Heart left ventricle (tissue), 16 donors: ENCODE data around the gene HGF. TPM values are rescaled to one million over a fixed set of nuclear protein-coding genes. Genes with fewer than 3 reads are reported as not detected.

ENCODE experiments used
- ATAC-seq, 4 donors: fragments of 200-7000 bp; cut with Tn5 transposase; one replicate each; pipeline ENCODE4 v1.9.1; 2020 to 2022; ENCODE audit warnings: moderate library complexity in 4 of 4, mild to moderate bottlenecking in 3 of 4, moderate number of reproducible peaks in 1 of 4
- DNase-seq, 5 donors: peaks; one replicate each; pipeline ENCODE4 v3.0.0-alpha.2; 2020
- H3K27ac ChIP-seq, 12 donors: fragments of 200-600 bp; sonication (generic) in 4 of 12; one replicate each; pipeline versions ENCODE4 v1.5.0 to v1.8.0; 2016 to 2022; ENCODE audit warnings: mild to moderate bottlenecking in 2 of 12
- H3K27me3 ChIP-seq, 9 donors: fragments of 200-600 bp; sonication (generic) in 2 of 9; one replicate each; pipeline versions ENCODE4 v1.5.1 to v1.8.0; 2016 to 2022; ENCODE audit warnings: mild to moderate bottlenecking in 3 of 9
- H3K36me3 ChIP-seq, 9 donors: fragments of 200-600 bp; sonication (generic) in 2 of 9; one replicate each; pipeline versions ENCODE4 v1.5.0 to v1.8.0; 2018 to 2022; ENCODE audit warnings: mild to moderate bottlenecking in 2 of 9
- H3K4me1 ChIP-seq, 12 donors: fragments of 200-600 bp; sonication (generic) in 4 of 12; one replicate each; pipeline versions ENCODE4 v1.5.0 to v1.8.0; 2016 to 2022; ENCODE audit warnings: mild to moderate bottlenecking in 3 of 12
- H3K4me3 ChIP-seq, 12 donors: fragments of 200-600 bp; sonication (generic) in 4 of 12; one replicate each; pipeline versions ENCODE4 v1.5.0 to v1.8.0; 2017 to 2022; ENCODE audit warnings: mild to moderate bottlenecking in 9 of 12, moderate library complexity in 4 of 12
- H3K9me3 ChIP-seq, 12 donors: fragments of 200-600 bp; sonication (generic) in 4 of 12; one replicate each; pipeline versions ENCODE4 v1.5.0 to v1.8.0; 2016 to 2022; ENCODE audit warnings: mild to moderate bottlenecking in 1 of 12
- CTCF ChIP-seq, 12 donors: fragments of 200-600 bp; sonication (generic) in 4 of 12; IDR thresholded peaks; one replicate each; pipeline versions ENCODE4 v1.5.0 to v1.8.0; 2018 to 2022; ENCODE audit warnings: antibody characterized with exemption in 12 of 12, mild to moderate bottlenecking in 5 of 12
- POLR2A ChIP-seq, 2 donors: fragments of 450-650 bp; IDR thresholded peaks; one replicate each; pipeline ENCODE4 v1.6.1; 2017; ENCODE audit warnings: antibody characterized with exemption in 2 of 2, mild to moderate bottlenecking in 2 of 2, moderate library complexity in 2 of 2
- WGBS, 4 donors: extraction: QIAGEN DNeasy Blood & Tissue Kit in 2 of 4; methylation state at CpG; one replicate each; pipeline versions ENCODE4 v1.1.5 to v1.1.7; 2013 to 2018; 5-methylcytosine and 5-hydroxymethylcytosine counted together
- intact Hi-C, 10 donors: fragments of 100-400 bp; cut with DNase I; formaldehyde crosslinking; loops; one replicate each; pipeline versions ENCODE4 v1.11.1 to v1.14.2; 2022
- polyA plus RNA-seq, 2 donors: library from polyadenylated mRNA; stranded (reverse); fragments of 200-250 nt; gene quantifications; one replicate each; pipeline ENCODE4 v1.2.3, GENCODE V29; 2013
- total RNA-seq, 9 donors: library from RNA; depleted of rRNA in 2 of 9; stranded (reverse); fragments of >200 nt in 2 of 9; fragmentation: NEBNext Ultra II Directional in 3 of 9; extraction: Animal tissue kit (Norgen Biotek cat#: 25700) in 3 of 9; gene quantifications; one replicate each; pipeline versions ENCODE4 v1.1.0 to v1.2.4, GENCODE V29; 2016 to 2023
- donor health status: ischemic (EF 13 %, LVEDD 7.1; RV severe dilation, severe dysfunction).
- donor health status: healthy with polysubstance abuse.
- donor health status: DM: no; HTN: yes; CAD: no.
- donor health status: DM: no; HTN: no; CAD: no.
- donor health status: ischemic (EF 25% LVEDD 6.9; RV normal size, moderate dysfunction).
- donor health status: ischemic (EF 25% LVEDD 5.7; RV mildly dilated, moderate dysfunction).
- donor health status: healthy.
- donor health status: DM: yes; HTN: yes; CAD: no.
- donor health status: ischemic (EF 35%, LVEDD 5.7; RV mildly dilated, moderate dysfunction).
- donor health status: nonischemic (EF 11% LVEDD 7.7; RV severe dilation, severe dysfunction).
- donor health status: DM: yes; HTN: yes; CAD: no.
- donor health status: PGD.
- donor health status: ischemic (EF 29% LVEDD 5.4; RV normal size, mild dysfunction).
- donor health status: nonischemic (EF 23%, LVEDD 6.1; RV moderate dilation, normal function).

Gene HGF
- total and polyA plus RNA-seq, 11 donors, result 0.42 to 16.1 (median 3.3) TPM

- TF ChIP-seq CTCF (IDR thresholded peaks at IDR 0.05) (no peak), POLR2A (IDR thresholded peaks at IDR 0.05) (no peak)
- intact Hi-C loops, result loop anchor here in 5 of 10 donors (10.0 kb wide), 2 partner anchors 205 to 215 kb away; no protein-coding TSS in a partner anchor
- no peak overlapping the region for H3K27ac ChIP-seq
Measured at GRCh38 chr7:81709836-81710235, 60.0 kb downstream of the HGF start.

GRCh38 chr7:81707966-81708365 is 61.9 kb downstream of the HGF start:
- TF ChIP-seq POLR2A (IDR thresholded peaks at IDR 0.05) (no peak), CTCF (IDR thresholded peaks at IDR 0.05) (no peak)
- intact Hi-C loops, result no loop called here
- no peaks in the 10 kb centered on the region for H3K9me3 ChIP-seq
- no peak overlapping the region for H3K4me3 ChIP-seq
- peaks cover 0 to 43% (median 0%) of the 10 kb centered on the region in 9 donors for H3K36me3 ChIP-seq
- no peak overlapping the region for H3K27ac ChIP-seq
- H3K27me3 ChIP-seq, result no peaks in the 10 kb centered on the region
- ATAC-seq (no peak), DNase-seq (no peak)
- peaks cover 0 to 11% (median 0%) of the 10 kb centered on the region in 12 donors for H3K4me1 ChIP-seq

More at GRCh38 chr7:81709836-81710235, 60.0 kb downstream of the HGF start:
- ATAC-seq (no peak), DNase-seq (no peak)
- Histone ChIP-seq H3K36me3 (peaks cover 0 to 49% (median 0%) of the 10 kb centered on the region in 9 donors), H3K9me3 (no peaks in the 10 kb centered on the region), H3K27me3 (no peaks in the 10 kb centered on the region), H3K4me1 (peaks cover 0 to 3% (median 0%) of the 10 kb centered on the region in 12 donors), H3K4me3 (no peak overlapping the region)
- 93 to 95% (median 94%) methylated on average over 5 of the region's 5 CpGs for WGBS, 4 donors

DNA sequence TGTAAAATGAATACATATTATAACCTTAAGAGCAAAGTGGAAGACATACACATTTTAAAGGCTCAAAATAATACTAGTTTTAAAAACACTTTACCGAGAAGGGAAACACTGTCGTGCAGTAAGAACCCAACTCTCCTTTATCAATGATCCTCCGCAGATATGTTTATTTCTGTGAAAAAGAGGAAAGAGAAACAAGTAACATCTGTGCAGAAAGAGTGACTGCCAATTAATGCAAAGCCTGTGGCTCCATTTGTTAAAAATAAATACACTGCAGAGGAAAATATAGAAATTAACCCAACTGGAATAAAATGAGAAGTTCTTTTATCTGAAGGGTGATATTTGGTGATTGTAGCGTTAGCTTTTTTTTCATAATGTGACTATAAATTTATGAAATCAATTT is 62.7 kb downstream of the HGF start:
- Histone ChIP-seq H3K4me3 (no peak overlapping the region), H3K27me3 (no peaks in the 10 kb centered on the region), H3K4me1 (peaks cover 0 to 11% (median 0%) of the 10 kb centered on the region in 12 donors), H3K9me3 (no peaks in the 10 kb centered on the region), H3K36me3 (peaks cover 0 to 39% (median 0%) of the 10 kb centered on the region in 9 donors), H3K27ac (no peak overlapping the region)
- ATAC-seq, result no peak
- 66 to 76% (median 74%) methylated on average over 4 of the region's 4 CpGs for WGBS, 4 donors
- DNase-seq, result no peak
- TF ChIP-seq POLR2A (IDR thresholded peaks at IDR 0.05), result no peak
- TF ChIP-seq CTCF (IDR thresholded peaks at IDR 0.05), result no peak
- intact Hi-C loops, result no loop called here

GRCh38 chr7:81705206-81705605 is 64.6 kb downstream of the HGF start:
- WGBS, 4 donors, result 68 to 80% (median 70%) methylated on average over 2 of the region's 2 CpGs
- TF ChIP-seq POLR2A (IDR thresholded peaks at IDR 0.05), result no peak
- TF ChIP-seq CTCF (IDR thresholded peaks at IDR 0.05), result no peak
- intact Hi-C loops, result no loop called here
- peaks cover 0 to 11% (median 0%) of the 10 kb centered on the region in 12 donors for H3K4me1 ChIP-seq
- ATAC-seq (no peak), DNase-seq (no peak)
- H3K4me3 ChIP-seq, result no peak overlapping the region
- H3K27ac ChIP-seq, result no peak overlapping the region
- no peaks in the 10 kb centered on the region for H3K9me3 ChIP-seq
- no peaks in the 10 kb centered on the region for H3K27me3 ChIP-seq
- peaks cover 0 to 32% (median 0%) of the 10 kb centered on the region in 9 donors for H3K36me3 ChIP-seq
